GM18858 (cell line): ENCODE results near the gene WDR37.
"Not testable (repeated sequence)": the region's sequence is repeated elsewhere in the genome, so short reads cannot be mapped to it uniquely, and the experiment has no call there.

Experiments
- ATAC-seq: cut with Tn5 transposase; IDR thresholded peaks from one replicate; pipeline ENCODE4 v1.9.1; 2021; ENCODE audit not compliant: unreplicated experiment

WDR37 gene

DNA sequence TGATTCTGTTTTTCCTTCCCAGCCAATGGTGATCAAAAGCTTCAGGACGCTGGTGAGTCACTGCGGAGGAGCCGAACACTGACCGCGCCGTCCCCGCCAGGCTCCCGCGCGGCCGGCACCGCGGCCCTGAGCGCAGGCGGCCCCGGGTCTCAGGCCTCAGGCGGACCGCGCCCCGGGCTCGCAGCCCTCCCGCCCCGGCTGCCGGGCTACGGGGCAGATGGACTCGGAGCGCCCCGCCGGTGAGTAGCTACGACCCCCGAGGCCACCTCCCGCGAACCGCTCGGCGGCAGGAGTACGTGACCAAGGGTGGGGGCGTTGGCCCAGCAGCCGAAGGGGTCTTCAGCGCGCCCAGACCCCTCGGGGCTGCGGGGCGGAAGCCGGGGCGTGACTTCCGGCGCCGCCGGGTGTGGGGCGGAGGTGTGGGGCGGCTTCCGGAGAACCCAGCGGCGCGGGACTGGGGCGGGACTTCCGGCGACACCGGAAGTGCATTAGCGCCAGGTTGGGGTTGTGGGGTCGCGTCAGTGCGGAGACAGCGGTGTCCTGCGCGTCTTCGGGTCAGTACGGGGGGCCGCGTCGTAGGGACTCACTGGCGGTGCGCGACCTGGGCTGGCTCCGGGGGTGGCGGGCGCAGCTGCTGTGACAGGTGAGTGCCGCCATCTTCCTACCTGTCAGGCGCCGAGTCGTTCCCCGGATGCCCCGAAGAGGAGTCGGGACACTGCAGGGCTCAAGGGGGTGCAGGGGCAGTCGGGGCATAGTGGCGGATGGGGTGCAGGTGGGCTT lies at the start of gene WDR37:
Gene WDR37, plus strand, starts transcription at position 60 of the 780 bp plus-strand sequence. CDS start 15,771 bp downstream, outside the sequence.
- peak; percentile 85 for ATAC-seq

GRCh38 chr10:1006573-1006972 lies 49.6 kb upstream of the WDR37 start:
- no peak for ATAC-seq

- ATAC-seq: no peak
Measured at GRCh38 chr10:1007583-1007982, 48.6 kb upstream of the WDR37 start.

- ATAC-seq: no peak
Measured at GRCh38 chr10:1009071-1009494, 47.1 kb upstream of the WDR37 start.

DNA sequence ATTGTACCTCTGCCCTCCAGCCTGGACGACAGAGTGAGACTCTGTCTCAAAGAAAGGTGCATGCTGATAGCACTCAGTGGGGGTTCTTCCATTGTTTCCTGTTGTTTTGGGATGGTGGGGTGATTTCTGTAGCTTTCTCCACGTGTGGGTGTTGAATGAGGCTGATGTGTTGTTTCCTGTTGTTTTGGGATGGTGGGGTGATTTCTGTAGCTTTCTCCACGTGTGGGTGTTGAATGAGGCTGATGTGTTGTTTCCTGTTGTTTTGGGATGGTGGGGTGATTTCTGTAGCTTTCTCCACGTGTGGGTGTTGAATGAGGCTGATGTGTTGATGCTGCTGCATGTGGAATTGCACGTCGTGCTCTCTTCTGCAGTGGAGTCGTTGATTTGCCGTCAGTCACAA lies 46.2 kb upstream of the WDR37 start:
- ATAC-seq: not testable (repeated sequence)

DNA sequence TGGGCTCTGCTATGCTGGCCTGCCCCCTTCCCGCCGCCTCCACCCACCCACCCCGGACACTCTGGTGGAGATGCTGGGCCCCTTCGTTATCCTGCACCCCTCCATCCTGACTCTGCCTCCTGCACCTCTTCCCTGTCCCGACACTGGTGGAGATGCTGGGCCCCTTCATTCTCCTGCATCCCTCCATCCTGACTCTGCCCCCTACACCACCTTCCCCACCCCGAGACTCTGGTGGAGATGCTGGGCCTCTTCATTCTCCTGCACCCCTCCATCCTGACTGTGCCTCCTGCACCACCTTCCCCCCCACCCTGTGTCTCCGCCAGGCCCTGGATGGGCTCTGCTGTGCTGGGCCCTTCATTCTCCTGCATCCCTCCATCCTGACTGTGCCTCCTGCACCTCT lies 45.5 kb upstream of the WDR37 start:
- ATAC-seq: no peak

DNA sequence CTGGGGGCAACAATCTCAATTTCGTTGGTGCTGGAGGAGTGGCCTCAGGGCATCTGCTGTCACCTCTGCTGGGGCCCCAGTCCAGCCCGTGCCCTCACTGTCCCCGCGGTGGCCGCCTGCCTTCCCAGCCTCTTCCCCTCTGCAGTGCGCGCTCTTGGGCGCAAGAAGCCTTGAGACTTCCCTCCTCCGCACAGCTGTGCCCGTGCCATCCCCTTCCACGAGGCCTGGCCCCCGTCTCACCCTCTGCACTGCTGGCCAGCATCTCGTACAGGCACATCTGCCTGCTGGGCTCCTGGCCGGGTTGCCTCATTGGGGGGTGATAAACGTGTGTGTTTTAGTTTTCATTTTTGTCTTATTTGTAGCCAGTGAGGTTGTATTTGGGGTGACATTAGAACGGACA lies 44.5 kb upstream of the WDR37 start:
- no peak for ATAC-seq

GRCh38 chr10:1015688-1016087 lies 40.5 kb upstream of the WDR37 start:
- no peak for ATAC-seq

DNA sequence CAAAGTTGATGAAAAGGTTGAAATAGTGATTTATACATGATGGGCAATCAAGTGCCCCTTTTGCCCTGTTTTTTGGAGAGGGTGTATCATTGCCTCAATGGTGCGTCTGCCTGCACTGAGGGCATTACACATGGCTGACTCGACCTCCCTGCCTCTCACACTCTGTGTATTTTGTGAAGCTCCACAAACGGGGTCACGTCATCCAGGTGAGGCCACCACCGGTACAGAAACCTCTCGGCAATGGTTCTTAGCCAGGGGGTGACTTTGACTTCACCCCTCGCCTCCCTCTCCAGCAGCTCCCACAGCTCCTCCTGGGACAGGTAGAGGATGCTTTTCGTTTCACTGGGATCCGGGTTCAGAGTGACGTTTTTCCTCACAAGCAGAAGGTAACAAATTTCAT lies 36.8 kb upstream of the WDR37 start:
- ATAC-seq: no peak

DNA sequence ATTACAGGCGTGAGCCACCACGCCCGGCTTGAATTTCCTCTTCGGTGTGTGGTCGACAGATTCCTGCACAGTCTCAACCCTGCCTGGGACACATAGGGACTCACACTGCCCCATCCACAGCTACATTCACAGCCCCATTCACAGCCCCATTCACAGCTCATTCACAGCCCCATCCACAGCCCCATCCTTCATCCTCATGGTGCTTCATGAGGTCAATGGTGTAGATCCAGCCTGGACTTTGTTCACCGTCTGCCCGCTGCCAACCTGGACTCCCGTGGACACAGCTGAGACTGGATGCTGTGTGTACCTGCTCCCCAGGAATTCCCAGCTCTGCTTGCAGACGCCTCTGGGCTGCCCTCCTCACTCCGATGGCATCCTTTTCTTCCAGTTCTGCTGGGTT lies 35.7 kb upstream of the WDR37 start:
- no peak for ATAC-seq

GRCh38 chr10:1020958-1021357 lies 35.2 kb upstream of the WDR37 start:
- ATAC-seq: no peak

DNA sequence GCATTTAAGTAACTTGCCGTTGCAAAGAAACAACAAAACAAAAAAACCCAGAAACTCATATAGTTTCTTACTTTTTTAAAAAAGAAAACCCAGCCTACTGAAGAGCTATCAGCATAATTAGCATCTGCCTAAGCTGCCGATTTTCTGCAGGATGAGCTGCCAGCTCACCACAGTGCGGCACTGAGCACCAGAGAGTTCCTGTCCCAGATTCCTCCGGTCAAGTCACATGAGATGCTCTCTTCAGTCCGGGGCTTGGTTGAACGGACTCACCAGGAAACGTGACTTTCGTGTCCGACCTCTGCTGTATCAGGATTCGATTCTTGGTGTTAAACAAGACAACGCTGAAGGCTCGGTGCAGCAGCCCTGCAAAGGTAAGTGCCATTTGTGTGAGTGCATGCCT lies 33.8 kb upstream of the WDR37 start:
- no peak for ATAC-seq

DNA sequence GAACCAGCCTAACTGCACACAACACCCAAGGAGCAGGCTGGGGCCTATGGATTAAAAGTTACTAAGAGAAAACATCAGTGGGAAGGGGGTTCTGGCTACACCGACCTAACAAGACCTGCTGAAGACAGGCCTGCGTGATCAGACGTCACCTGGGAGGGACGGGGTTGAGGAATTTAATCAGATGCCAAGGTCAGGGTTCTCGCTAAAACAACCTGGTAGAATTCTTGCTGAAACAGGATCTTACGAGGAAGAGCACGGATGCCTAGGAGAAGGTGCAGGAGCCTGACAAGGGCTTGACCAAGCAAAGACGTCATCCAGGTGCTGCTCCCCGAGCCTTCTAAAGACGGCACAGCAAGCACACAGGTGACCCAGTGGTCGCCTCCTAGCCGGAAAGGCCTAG lies 32.1 kb upstream of the WDR37 start:
- ATAC-seq: no peak

- no peak for ATAC-seq
Measured at GRCh38 chr10:1025683-1026082, 30.5 kb upstream of the WDR37 start, which contains the start of gene IDI2. TSS of gene IDI2 (minus strand) at chr10:1025859. CDS start at chr10:1024723, 1,136 bp downstream.

DNA sequence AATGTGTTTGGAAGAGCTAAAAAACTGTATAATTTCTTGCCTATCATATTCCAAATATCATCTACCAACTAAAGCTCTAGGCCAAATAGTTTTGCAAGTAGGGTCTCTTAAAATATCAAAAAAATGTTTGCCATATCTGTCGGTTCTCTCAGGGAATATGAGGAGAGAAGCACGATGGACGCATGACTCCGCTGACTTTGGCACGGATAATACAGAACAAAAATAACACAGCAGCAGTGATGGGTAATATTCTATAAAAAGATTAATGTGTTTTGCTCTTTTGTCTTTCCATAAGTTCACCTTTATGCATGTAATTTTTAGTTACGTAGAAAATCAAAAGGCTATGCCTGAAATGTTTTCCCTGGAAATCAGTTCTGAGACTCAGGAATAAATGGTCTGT lies 29.6 kb upstream of the WDR37 start:
- ATAC-seq: no peak

- ATAC-seq: no peak
Measured at GRCh38 chr10:1029838-1030237, 26.3 kb upstream of the WDR37 start.

- ATAC-seq: no peak
Measured at GRCh38 chr10:1033601-1034000, 22.6 kb upstream of the WDR37 start.

GRCh38 chr10:1034758-1035157 lies 21.4 kb upstream of the WDR37 start:
- no peak for ATAC-seq

DNA sequence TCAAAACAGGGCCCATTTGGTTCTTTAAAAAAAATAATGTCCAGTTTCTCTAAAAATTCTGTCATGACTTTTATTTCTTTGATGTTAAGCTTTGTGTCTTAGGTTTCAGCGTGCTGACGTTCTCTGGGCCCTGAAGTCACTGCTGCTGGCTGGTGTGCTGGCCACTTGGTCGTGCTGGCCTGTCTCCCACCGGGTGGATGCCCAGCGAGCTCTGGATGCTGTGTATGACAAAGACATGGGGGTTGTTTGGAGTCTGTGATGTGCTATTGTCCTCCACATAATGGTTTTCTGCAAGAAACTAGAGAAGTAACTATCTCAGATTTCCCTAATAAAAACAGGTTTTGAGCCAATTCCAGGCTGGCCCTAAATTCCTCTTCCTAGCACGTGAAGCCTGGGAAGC lies 21.0 kb upstream of the WDR37 start:
- no peak for ATAC-seq

GRCh38 chr10:1036341-1036791 lies 19.8 kb upstream of the WDR37 start:
- ATAC-seq: peak; percentile 73

DNA sequence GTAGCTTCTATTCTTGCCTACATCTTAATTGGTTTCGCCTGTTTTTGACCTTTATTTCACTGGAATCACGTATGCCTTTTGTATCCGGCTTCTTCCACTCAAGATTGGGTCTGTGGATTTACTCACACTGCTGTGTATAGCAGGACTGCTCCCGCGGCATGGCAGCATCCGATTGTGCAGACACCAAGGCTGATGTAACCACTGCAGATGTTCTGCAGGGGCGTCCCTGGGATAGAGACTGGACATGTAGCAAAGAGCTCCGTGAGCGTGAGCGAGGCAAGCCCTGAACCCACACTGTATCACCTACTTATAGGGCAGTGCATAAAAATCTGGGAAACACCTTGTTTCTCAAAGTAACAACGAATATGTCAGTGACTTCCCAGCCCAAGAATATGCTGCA lies 19.1 kb upstream of the WDR37 start:
- ATAC-seq: no peak

DNA sequence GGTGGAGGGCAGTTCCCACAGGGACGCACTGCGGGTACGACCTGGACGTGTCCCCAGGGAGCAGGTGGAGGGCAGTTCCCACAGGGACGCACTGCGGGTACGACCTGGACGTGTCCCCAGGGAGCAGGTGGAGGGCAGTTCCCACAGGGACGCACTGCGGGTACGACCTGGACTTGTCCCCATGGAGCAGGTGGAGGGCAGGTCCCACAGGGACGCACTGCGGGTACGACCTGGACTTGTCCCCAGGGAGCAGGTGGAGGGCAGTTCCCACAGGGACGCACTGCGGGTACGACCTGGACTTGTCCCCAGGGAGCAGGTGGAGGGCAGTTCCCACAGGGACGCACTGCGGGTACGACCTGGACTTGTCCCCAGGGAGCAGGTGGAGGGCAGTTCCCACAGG lies 17.4 kb upstream of the WDR37 start:
- not testable (repeated sequence) for ATAC-seq

DNA sequence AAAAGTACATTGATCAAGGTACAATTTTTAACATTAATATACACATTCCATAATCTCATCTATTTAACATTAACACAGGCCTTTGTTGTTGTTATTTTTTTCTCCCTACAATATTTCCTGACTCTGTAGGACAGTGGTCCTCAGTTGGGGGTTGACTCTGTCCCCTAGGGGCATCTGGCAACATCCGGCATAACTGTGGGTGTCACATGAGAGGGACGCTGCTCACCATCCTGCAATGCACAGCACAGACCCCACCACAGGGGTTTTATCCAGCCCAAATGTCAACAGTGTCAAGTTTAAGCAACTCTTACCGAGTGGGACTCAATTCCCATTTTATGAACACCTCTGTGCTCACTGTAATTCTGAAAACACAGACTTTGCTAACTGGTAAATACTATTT lies 16.1 kb upstream of the WDR37 start:
- no peak for ATAC-seq
